HG03442 (cell line): Measurements from ENCODE around the gene U2AF1L4.

Source experiments
- ATAC-seq: cut with Tn5 transposase; IDR thresholded peaks from one replicate; pipeline ENCODE4 v1.9.1; 2021; ENCODE audit warnings: mild to moderate bottlenecking, moderate library complexity; ENCODE audit not compliant: unreplicated experiment

U2AF1L4 gene

DNA sequence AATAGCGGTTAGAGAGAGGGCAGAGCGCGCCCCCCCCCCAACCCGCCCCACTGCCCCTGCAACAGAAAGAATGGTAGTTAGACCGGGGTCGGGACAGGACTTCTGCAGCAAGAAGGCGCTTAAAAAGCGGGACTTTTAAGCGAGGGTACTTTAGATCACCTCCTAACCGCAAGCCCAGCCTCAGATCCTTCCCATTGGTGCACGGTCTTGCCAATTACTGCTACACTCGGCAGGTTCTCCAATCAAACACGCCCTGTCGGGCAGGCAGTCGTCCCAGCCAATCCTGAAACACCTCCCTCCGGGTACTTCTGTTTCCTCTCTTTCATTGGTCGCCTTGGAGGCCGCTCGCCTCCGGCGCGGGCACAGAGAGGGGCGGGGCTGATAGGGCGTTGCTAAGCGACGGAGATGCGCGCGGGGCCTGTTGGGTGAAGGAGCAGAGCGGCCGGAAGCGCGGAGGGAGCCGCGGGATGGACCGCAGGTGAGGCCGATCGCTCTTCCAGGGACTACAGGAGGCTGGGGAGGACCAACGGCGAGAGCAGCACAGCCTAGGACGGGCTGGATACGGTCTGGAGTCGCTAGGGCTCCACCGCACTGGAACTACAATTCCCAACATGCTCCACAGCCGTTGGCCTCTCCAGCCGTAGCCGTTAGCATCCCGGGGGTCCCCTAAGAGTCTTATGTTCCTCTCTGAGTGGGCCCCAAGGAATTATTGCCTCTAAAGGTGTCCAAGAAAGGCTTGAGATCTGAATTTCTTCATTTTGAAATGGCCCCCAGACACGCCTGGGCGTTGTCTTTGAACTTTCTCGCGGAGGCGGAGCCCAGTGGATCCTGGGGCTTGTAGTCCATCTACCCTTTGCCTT is 12.8 kb upstream of the U2AF1L4 start, which contains the start of gene PROSER3:
TSS of gene PROSER3 (plus strand) at position 428 of the 860 bp plus-strand sequence. CDS start at position 468, 40 bp downstream.
- ATAC-seq, result peak; percentile 94

GRCh38 chr19:35757231-35757748 is 12.1 kb upstream of the U2AF1L4 start:
- no peak for ATAC-seq

DNA sequence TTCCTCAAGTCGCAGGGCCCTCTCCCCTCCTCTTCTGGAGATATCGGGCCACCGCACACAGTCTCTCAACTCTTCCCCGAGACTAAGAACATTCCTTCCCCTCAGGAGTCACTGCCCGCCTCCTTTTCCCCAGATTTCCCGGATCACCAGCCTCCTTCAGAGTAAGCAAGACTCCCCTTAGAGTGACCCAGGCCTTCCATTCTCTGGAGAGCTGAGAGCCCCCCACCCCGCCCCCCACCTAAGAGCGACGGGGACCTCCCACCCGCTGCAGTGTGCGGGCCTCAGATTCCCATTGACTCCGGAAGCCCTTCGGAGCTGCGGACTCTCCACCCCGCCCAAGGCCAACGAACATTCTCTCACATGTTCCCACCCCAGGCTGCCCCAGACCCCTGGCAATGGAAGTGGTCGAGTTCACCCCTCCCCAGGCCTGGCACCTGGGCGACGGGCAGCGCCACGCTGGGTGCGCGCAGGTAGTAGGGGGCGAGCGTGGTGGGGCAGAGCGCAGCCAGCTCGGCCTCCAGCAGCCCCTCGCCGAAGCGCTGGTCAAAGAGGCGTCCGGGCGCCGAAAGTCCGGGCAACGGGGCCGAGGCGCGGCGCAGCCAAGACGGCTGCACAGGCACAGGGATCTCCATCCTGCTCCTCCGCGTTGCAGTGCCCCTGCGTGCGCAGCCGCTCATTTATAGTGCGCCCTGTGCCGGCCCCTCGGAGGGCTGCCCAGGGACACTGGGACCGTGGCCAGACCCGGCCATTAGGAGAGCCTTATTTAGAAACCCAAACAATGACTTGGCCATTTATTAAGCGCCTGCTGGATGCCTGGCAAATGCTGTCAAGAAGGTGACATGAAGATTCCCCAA is 11.4 kb upstream of the U2AF1L4 start, which contains the start of gene HSPB6:
TSS of gene HSPB6 (minus strand) at position 653 of the 854 bp plus-strand sequence. CDS start at position 632, 21 bp downstream.
- ATAC-seq, result no peak

GRCh38 chr19:35755550-35756376 is 10.5 kb upstream of the U2AF1L4 start:
- ATAC-seq, result no peak

- no peak for ATAC-seq
Measured at GRCh38 chr19:35755131-35755549, 9.9 kb upstream of the U2AF1L4 start.

DNA sequence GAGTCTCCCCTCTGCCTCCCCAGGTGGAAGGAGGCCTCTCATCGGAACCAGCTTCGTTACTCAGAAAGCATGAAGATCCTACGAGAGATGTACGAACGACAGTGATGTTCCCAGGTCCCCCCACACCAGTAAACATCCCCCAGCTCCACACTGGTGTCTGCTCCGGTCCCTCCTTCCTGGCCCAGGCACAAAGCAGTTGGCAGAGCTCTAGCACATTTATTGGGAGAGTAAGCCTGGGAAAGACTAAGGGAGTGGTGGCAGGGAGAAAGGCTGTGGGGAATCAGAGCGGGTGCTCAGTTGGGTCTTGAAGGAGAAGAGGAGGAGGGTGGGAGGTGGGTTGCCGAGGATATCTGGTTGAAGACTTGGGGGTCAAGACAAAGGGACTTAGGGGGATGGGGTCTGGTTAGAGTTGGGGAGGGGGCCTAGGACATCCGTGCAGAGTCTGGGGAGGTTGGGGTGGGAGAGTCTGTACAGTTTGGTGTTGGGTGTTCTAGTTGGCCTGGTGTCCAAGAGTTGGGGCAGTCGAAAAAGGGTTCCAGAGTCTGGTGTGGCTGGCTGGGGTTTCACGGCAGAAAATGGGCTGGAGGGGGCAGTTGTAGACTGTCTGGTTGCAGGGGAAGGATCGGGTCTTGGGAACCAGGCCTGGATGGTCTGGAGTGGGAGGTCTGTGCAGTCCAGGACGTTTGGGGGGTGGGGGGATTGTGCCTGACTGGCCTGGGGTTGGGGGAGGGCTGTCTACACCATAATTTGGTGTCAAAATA is 9.3 kb upstream of the U2AF1L4 start:
- no peak for ATAC-seq

GRCh38 chr19:35753634-35754369 is 8.6 kb upstream of the U2AF1L4 start:
- no peak for ATAC-seq

DNA sequence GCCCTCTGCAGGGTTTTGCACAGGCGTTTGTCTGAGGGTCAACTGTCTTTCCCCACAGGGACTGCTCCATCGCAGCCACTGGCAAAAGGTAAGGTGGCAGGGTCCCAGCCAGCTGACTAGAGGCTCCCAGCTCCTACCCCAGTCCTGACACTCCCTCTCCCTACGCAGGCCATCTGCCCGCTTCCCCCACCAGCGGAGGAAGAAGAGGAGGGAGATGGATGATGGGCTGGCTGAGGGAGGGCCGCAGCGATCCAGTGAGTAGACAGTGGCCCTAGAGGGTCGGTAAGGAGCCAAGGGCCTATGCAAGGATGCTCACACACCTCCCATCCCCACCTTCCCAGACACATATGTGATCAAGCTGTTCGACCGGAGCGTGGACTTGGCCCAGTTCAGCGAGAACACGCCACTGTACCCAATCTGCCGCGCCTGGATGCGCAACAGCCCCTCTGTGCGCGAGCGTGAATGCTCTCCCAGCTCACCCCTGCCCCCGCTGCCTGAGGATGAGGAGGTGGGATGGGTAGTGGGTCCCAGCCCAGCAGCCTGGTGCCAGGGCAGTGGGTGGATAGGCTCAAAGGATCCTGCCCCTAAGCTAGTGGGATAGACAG is 7.6 kb upstream of the U2AF1L4 start:
- no peak for ATAC-seq

GRCh38 chr19:35751839-35752745 is 6.9 kb upstream of the U2AF1L4 start:
- no peak for ATAC-seq

- ATAC-seq, result no peak
Measured at GRCh38 chr19:35750167-35750566, 4.9 kb upstream of the U2AF1L4 start.

DNA sequence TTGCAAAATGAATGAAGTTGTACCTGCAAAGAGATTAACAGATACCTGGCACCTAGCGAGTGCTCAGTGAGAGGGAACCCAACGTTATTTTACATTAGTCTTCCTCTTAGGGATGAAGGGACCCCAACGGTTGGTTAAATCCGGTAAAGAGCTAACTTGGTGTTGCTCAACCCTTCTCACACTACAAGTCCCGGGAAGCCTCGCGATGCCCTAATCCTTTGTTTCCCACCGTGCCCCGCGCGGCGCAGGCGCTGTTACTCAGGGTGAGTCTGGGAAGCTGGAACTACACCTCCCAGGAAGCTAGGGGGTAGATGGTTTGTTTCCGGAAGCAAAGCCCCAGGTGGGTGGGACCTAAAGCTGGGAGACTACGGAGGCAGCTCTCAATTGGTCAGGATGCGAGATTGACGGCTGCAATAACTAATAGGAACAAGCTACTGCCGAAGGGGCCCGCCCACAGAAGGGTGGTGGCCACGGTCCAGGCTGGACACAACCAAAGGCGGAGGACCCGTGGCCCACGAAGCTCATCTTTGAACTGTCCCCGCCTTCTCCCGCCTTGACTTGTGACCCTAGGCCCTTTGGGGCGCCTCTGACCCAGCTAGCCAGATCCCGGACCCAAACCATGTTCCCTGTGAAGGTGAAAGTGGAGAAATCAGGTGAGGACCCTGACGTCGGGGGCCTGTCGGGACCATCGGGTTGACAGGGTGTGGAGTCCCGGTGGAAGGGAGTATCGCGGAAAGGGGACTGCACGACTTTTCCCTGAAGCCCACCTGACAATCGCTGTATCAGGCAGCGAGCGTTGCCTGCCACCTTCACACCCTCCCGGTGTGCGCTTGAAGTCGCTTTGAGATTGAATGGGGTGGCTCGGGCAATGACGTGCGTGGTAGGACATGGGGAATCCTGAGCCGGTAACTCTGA is 3.1 kb upstream of the U2AF1L4 start, which contains the start of gene LIN37:
TSS of gene LIN37 (plus strand) at position 471 of the 915 bp plus-strand sequence. CDS start at position 620, 149 bp downstream.
- ATAC-seq, result peak; percentile 69

DNA sequence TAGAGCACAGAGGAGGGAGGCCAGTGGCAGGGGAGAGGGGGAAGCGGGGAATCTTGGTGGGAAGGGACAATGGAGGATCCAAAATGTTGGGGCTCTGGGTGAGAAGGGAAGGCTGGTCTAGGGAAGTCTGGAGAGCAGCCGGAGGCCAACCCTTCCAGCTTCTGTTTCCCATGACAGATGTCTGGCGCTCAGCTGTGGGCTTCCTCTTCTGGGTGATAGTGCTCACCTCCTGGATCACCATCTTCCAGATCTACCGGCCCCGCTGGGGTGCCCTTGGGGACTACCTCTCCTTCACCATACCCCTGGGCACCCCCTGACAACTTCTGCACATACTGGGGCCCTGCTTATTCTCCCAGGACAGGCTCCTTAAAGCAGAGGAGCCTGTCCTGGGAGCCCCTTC is 1.3 kb upstream of the U2AF1L4 start:
- no peak for ATAC-seq

DNA sequence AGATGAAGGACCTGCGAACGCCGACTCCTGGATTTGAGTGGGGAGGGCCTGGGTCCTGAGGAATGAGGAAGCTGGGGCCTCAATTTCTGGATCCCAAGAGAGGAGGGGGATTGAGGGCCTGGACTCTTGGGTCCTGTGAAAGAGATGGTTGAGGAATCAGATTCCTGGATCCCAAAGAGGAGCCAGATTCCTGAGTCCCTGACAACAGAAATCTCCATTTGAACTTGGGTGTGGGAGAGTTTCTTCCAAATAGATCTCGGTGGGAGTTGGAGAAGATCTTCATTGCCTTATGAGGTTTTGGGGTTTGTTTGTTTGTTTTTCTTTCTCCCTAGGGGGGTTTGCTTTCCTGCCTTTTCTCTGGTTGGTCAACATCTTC is 857 bp upstream of the U2AF1L4 start:
- ATAC-seq, result no peak

DNA sequence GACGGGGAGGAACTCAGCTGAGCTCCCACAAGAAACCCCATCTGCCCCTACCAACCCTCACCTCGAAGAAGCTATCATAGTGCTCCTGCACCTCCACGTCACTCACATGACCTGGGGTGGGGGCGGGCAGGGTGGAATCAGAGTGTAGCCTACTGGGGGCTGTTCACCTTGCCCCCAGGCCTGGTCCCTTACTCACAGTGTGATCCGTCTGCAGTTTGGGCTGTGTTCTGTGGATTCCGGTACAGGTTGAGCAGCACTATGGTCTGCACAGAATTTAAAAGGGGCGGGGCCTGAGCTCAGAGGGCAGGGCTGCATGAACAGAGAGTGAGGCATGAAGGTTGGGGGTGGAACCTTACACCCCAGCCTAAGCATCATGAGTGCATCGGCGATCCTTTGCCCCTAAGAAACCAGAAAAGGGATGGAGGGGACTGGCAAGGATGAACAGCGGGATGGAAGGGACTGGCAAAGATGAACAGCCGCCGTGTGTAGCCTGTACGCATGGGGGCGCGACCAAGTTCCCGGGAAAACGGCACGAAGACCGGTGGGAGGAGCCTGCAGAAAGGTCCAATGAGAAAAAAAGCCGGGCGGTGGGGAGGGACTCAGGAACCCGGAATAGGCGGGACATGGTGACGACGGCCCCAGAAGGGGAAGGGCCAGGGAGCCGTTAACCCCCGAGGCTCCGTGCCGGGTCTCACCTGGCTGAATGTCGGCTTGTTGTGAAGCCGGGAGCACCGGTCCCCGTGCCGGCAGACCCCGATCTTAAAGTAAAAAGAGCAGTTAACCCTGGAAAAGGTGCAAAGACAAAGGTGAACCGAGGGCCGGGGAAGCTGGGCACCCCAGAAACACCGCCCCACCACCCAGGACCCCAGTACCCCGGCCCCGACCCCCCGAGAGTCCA is 539 bp downstream of the U2AF1L4 start:
- peak; percentile 30 for ATAC-seq

- no peak for ATAC-seq
Measured at GRCh38 chr19:35743640-35744429, 1.4 kb downstream of the U2AF1L4 start.
